ENCODE measurements around the gene COPS7A.
"Not testable (repeated sequence)": the region's sequence is repeated elsewhere in the genome, so short reads cannot be mapped to it uniquely, and the experiment has no call there.

The COPS7A gene

GRCh38 chr12:6743300-6743699 is 19.5 kb downstream of the COPS7A start:
- in situ Hi-C loops (cut with MboI; ENCODE audit: low pct_unique_long_range_greater_than_20kb, low sequenced_read_pairs); DNase-seq: not testable (repeated sequence)

- in situ Hi-C loops (cut with MboI; ENCODE audit: low pct_unique_long_range_greater_than_20kb, low sequenced_read_pairs), result no loop called here
- peak; percentile 87 for DNase-seq
Observed at GRCh38 chr12:6745741-6746525, 22.1 kb downstream of the COPS7A start.

- in situ Hi-C loops (cut with MboI; ENCODE audit: low pct_unique_long_range_greater_than_20kb, low sequenced_read_pairs), result no loop called here
- no peak for DNase-seq
Observed at GRCh38 chr12:6747216-6747615, 23.4 kb downstream of the COPS7A start.

- no peak for DNase-seq
- in situ Hi-C loops (cut with MboI; ENCODE audit: low pct_unique_long_range_greater_than_20kb, low sequenced_read_pairs), result no loop called here
Observed at GRCh38 chr12:6748761-6749160, 24.9 kb downstream of the COPS7A start.

- DNase-seq, result no peak
Observed at GRCh38 chr12:6750506-6750905, 26.7 kb downstream of the COPS7A start.

GRCh38 chr12:6751767-6752166 is 27.9 kb downstream of the COPS7A start:
- in situ Hi-C loops (cut with MboI; ENCODE audit: low pct_unique_long_range_greater_than_20kb, low sequenced_read_pairs), result no loop called here
- DNase-seq, result no peak

More at GRCh38 chr12:6750506-6750905, 26.7 kb downstream of the COPS7A start:
- in situ Hi-C loops (cut with MboI; ENCODE audit: low pct_unique_long_range_greater_than_20kb, low sequenced_read_pairs), result no loop called here

- peak; percentile 18 for DNase-seq
- in situ Hi-C loops (cut with MboI; ENCODE audit: low pct_unique_long_range_greater_than_20kb, low sequenced_read_pairs), result no loop called here
Observed at GRCh38 chr12:6752167-6752920, 28.5 kb downstream of the COPS7A start.

- in situ Hi-C loops (cut with MboI; ENCODE audit: low pct_unique_long_range_greater_than_20kb, low sequenced_read_pairs), result no loop called here
- DNase-seq, result peak; percentile 99
Observed at GRCh38 chr12:6752921-6753771, 29.3 kb downstream of the COPS7A start, which contains the start of gene MLF2. MLF2 (minus strand) TSS chr12:6753141; CDS start chr12:6752334, 807 bp downstream.

- in situ Hi-C loops (cut with MboI; ENCODE audit: low pct_unique_long_range_greater_than_20kb, low sequenced_read_pairs), result no loop called here
- DNase-seq, result no peak
Observed at GRCh38 chr12:6753772-6754356, 30.0 kb downstream of the COPS7A start.

GRCh38 chr12:6754411-6754810 is 30.6 kb downstream of the COPS7A start:
- DNase-seq, result peak; percentile 38

GRCh38 chr12:6757028-6757690 is 33.3 kb downstream of the COPS7A start:
- DNase-seq, result no peak
- in situ Hi-C loops (cut with MboI; ENCODE audit: low pct_unique_long_range_greater_than_20kb, low sequenced_read_pairs), result no loop called here

More at GRCh38 chr12:6754411-6754810, 30.6 kb downstream of the COPS7A start:
- in situ Hi-C loops (cut with MboI; ENCODE audit: low pct_unique_long_range_greater_than_20kb, low sequenced_read_pairs), result no loop called here

GRCh38 chr12:6758506-6759095 is 34.8 kb downstream of the COPS7A start:
- in situ Hi-C loops (cut with MboI; ENCODE audit: low pct_unique_long_range_greater_than_20kb, low sequenced_read_pairs), result no loop called here

GRCh38 chr12:6759741-6760140 is 35.9 kb downstream of the COPS7A start:
- in situ Hi-C loops (cut with MboI; ENCODE audit: low pct_unique_long_range_greater_than_20kb, low sequenced_read_pairs), result no loop called here
- DNase-seq, result no peak

More at GRCh38 chr12:6758506-6759095, 34.8 kb downstream of the COPS7A start:
- peak; percentile 12 for DNase-seq

GRCh38 chr12:6763380-6763779 is 39.5 kb downstream of the COPS7A start:
- in situ Hi-C loops (cut with MboI; ENCODE audit: low pct_unique_long_range_greater_than_20kb, low sequenced_read_pairs), result no loop called here
- no peak for DNase-seq

GRCh38 chr12:6764011-6764828 is 40.4 kb downstream of the COPS7A start:
- in situ Hi-C loops (cut with MboI; ENCODE audit: low pct_unique_long_range_greater_than_20kb, low sequenced_read_pairs), result no loop called here
- DNase-seq, result peak; percentile 91

GRCh38 chr12:6765048-6765633 is 41.3 kb downstream of the COPS7A start:
- in situ Hi-C loops (cut with MboI; ENCODE audit: low pct_unique_long_range_greater_than_20kb, low sequenced_read_pairs), result no loop called here
- DNase-seq, result no peak
